Transverse colon (tissue), 4 donors: Measurements from ENCODE around the gene HSDL1.

ENCODE experiments used
- EP300 ChIP-seq: sonication (generic); formaldehyde crosslinking; IDR thresholded peaks from one replicate; pipeline ENCODE4 v1.6.1; 2017; ENCODE audit warnings: antibody characterized with exemption, low read depth
- POLR2A ChIP-seq: fragments of 450-650 bp; IDR thresholded peaks from one replicate; pipeline ENCODE4 v1.6.1; 2016; ENCODE audit warnings: antibody characterized with exemption, mild to moderate bottlenecking, moderate library complexity
- POLR2AphosphoS5 ChIP-seq, 3 donors: sonication (generic); formaldehyde crosslinking; IDR thresholded peaks; one replicate each; pipeline ENCODE4 v1.6.1; 2016; ENCODE audit warnings: antibody characterized with exemption in 3 of 3
- TF ChIP-seq, protein P1 (sequence below), 5 experiments: fragments of 200-600 bp in 3 of 5; fragments of 450-650 bp in 2 of 5; sonication (generic) in 3 of 5; IDR thresholded peaks; 1 replicate in 2 of 5; 2 replicates in 3 of 5; pipeline ENCODE4 v1.5.1; 2016 to 2017; ENCODE audit warnings: antibody characterized with exemption in 5 of 5, inconsistent platforms in 3 of 5, mild to moderate bottlenecking in 2 of 5, moderate library complexity in 1 of 5

DNA sequence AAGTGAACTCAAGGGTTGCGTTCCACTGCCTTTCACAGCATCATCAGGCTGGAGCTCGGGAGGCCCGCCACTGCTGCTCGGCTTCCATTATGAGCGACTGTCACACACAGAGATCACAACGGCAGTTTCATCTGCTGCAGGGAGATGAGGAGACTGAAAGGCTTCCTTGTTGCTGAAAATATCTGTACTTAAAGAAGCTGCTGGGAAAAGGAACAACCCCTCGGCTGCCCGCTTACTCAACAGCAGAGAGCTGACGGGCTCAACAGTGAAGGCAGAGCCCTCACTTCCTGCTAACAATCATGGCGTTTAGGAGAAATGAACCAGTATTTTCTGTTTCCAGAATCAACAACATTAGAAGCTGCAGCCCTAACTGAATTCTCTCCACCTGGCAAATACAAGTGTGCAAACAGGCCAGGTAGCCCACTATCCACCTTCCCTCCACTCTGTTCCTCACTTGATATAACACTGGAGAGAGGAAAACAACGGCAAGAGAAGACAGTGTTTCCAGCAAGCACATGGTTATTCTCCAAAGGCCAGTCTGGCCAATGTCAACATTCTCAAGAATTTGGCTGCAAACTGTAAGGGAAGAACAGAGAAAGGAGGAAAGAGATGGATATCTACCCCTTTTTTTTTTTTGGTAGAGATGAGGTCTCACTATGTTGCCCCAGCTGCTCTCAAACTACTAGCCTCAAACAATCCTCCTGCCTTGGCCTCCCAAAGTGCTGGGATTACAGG is 62.0 kb downstream of the HSDL1 start:
- TF ChIP-seq, protein P1, sequence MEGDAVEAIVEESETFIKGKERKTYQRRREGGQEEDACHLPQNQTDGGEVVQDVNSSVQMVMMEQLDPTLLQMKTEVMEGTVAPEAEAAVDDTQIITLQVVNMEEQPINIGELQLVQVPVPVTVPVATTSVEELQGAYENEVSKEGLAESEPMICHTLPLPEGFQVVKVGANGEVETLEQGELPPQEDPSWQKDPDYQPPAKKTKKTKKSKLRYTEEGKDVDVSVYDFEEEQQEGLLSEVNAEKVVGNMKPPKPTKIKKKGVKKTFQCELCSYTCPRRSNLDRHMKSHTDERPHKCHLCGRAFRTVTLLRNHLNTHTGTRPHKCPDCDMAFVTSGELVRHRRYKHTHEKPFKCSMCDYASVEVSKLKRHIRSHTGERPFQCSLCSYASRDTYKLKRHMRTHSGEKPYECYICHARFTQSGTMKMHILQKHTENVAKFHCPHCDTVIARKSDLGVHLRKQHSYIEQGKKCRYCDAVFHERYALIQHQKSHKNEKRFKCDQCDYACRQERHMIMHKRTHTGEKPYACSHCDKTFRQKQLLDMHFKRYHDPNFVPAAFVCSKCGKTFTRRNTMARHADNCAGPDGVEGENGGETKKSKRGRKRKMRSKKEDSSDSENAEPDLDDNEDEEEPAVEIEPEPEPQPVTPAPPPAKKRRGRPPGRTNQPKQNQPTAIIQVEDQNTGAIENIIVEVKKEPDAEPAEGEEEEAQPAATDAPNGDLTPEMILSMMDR (IDR thresholded peaks at IDR 0.05) = no peak
- peak in 1 of 3 donors; percentile 29 for TF ChIP-seq POLR2AphosphoS5 (IDR thresholded peaks at IDR 0.05)
- no peak for TF ChIP-seq EP300
- no peak for TF ChIP-seq POLR2A
